Sigmoid colon (tissue), 4 donors: Measurements from ENCODE around the gene DOCK3.

ENCODE experiments used
- CTCF ChIP-seq, 4 experiments: fragments of 450-650 bp in 3 of 4; fragments of 200-600 bp in 1 of 4; IDR thresholded peaks; one replicate each; pipeline ENCODE4 v1.5.1; 2016 to 2019; ENCODE audit warnings: antibody characterized with exemption in 4 of 4, mild to moderate bottlenecking in 3 of 4, moderate library complexity in 2 of 4
- EP300 ChIP-seq, 4 donors: sonication (generic); formaldehyde crosslinking; IDR thresholded peaks; one replicate each; pipeline ENCODE4 v1.6.1; 2017; ENCODE audit warnings: antibody characterized with exemption in 4 of 4
- POLR2A ChIP-seq, 2 donors: fragments of 450-650 bp; IDR thresholded peaks; one replicate each; pipeline ENCODE4 v1.6.1; 2016; ENCODE audit warnings: antibody characterized with exemption in 2 of 2, mild to moderate bottlenecking in 2 of 2, moderate library complexity in 2 of 2
- POLR2AphosphoS5 ChIP-seq, 4 donors: sonication (generic); formaldehyde crosslinking; IDR thresholded peaks; one replicate each; pipeline ENCODE4 v1.6.1; 2017; ENCODE audit warnings: antibody characterized with exemption in 4 of 4

- TF ChIP-seq EP300 (IDR thresholded peaks at IDR 0.05) (no peak), POLR2A (IDR thresholded peaks at IDR 0.05) (no peak), CTCF (IDR thresholded peaks at IDR 0.05) (no peak), POLR2AphosphoS5 (IDR thresholded peaks at IDR 0.05) (no peak)
Observed at GRCh38 chr3:51268132-51268531, 593.4 kb downstream of the DOCK3 start.
